Dedifferentiated amniotic fluid mesenchymal stem cell (primary cell): ENCODE data around the gene SGCE.

Experiments used
- DNase-seq: peaks from one replicate; pipeline ENCODE4 v3.0.0-alpha.2; 2016; ENCODE audit errors: extremely low spot score

SGCE gene

GRCh38 chr7:94621120-94621519 lies 34.8 kb downstream of the SGCE start:
- DNase-seq: no peak

- peak; percentile 91 for DNase-seq
Observed at GRCh38 chr7:94620703-94621118, 35.2 kb downstream of the SGCE start.

GRCh38 chr7:94618126-94618525 lies 37.8 kb downstream of the SGCE start:
- no peak for DNase-seq

- no peak for DNase-seq
Observed at GRCh38 chr7:94616855-94617254, 39.1 kb downstream of the SGCE start.

- no peak for DNase-seq
Observed at GRCh38 chr7:94615666-94616065, 40.3 kb downstream of the SGCE start.

- no peak for DNase-seq
Observed at GRCh38 chr7:94612661-94613060, 43.3 kb downstream of the SGCE start.

GRCh38 chr7:94612253-94612652 lies 43.7 kb downstream of the SGCE start:
- DNase-seq: no peak

GRCh38 chr7:94609561-94609960 lies 46.4 kb downstream of the SGCE start:
- no peak for DNase-seq

GRCh38 chr7:94605031-94605430 lies 50.9 kb downstream of the SGCE start:
- no peak for DNase-seq

GRCh38 chr7:94602181-94602580 lies 53.8 kb downstream of the SGCE start:
- no peak for DNase-seq

- no peak for DNase-seq
Observed at GRCh38 chr7:94600267-94600666, 55.7 kb downstream of the SGCE start.

- no peak for DNase-seq
Observed at GRCh38 chr7:94595717-94596116, 60.2 kb downstream of the SGCE start.

- DNase-seq: no peak
Observed at GRCh38 chr7:94594882-94595281, 61.1 kb downstream of the SGCE start.

GRCh38 chr7:94591176-94591575 lies 64.8 kb downstream of the SGCE start:
- DNase-seq: no peak

GRCh38 chr7:94590526-94591162 lies 65.3 kb downstream of the SGCE start:
- DNase-seq: no peak

GRCh38 chr7:94588075-94588474 lies 67.9 kb downstream of the SGCE start:
- DNase-seq: no peak

GRCh38 chr7:94584113-94584512 lies 71.8 kb downstream of the SGCE start:
- peak; percentile 54 for DNase-seq

GRCh38 chr7:94580601-94581000 lies 75.3 kb downstream of the SGCE start:
- DNase-seq: peak; percentile 23

- DNase-seq: no peak
Observed at GRCh38 chr7:94579470-94579869, 76.5 kb downstream of the SGCE start.

GRCh38 chr7:94578614-94579013 lies 77.3 kb downstream of the SGCE start:
- no peak for DNase-seq

GRCh38 chr7:94577357-94577756 lies 78.6 kb downstream of the SGCE start:
- no peak for DNase-seq

GRCh38 chr7:94576316-94576715 lies 79.6 kb downstream of the SGCE start:
- DNase-seq: no peak

- DNase-seq: no peak
Observed at GRCh38 chr7:94575646-94576045, 80.3 kb downstream of the SGCE start.

- DNase-seq: no peak
Observed at GRCh38 chr7:94571816-94572215, 84.1 kb downstream of the SGCE start.
